HG03565 (cell line): ENCODE measurements around the gene ELP4.

ENCODE experiments used
- ATAC-seq: cut with Tn5 transposase; IDR thresholded peaks from one replicate; pipeline ENCODE4 v1.9.1; 2021; ENCODE audit warnings: mild to moderate bottlenecking, moderate library complexity; ENCODE audit not compliant: unreplicated experiment

The ELP4 gene

DNA sequence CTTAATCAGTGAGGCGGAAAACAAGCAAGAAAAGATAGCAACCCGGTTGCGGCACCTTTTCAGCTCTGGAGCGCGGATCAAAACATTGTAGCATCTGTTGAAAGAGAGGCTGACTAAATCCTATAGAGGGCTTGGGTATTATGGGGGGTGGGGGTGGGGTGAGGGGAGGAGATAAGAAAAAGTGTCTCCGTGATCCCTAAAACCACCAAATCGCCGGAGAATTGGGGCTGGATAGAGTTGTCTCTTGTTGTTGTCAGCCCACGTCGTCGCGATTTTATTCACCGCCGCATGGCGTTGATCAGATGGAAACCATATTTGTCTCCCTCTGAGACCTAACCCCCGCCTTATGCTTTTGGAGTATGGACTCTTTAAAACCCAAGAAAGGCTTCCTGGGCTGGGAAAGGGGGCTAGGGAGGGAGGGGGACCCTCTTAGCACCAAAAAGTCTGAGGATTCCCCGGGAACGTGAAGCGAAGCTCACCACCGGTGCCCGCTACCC is 288.5 kb downstream of the ELP4 start:
- no peak for ATAC-seq

DNA sequence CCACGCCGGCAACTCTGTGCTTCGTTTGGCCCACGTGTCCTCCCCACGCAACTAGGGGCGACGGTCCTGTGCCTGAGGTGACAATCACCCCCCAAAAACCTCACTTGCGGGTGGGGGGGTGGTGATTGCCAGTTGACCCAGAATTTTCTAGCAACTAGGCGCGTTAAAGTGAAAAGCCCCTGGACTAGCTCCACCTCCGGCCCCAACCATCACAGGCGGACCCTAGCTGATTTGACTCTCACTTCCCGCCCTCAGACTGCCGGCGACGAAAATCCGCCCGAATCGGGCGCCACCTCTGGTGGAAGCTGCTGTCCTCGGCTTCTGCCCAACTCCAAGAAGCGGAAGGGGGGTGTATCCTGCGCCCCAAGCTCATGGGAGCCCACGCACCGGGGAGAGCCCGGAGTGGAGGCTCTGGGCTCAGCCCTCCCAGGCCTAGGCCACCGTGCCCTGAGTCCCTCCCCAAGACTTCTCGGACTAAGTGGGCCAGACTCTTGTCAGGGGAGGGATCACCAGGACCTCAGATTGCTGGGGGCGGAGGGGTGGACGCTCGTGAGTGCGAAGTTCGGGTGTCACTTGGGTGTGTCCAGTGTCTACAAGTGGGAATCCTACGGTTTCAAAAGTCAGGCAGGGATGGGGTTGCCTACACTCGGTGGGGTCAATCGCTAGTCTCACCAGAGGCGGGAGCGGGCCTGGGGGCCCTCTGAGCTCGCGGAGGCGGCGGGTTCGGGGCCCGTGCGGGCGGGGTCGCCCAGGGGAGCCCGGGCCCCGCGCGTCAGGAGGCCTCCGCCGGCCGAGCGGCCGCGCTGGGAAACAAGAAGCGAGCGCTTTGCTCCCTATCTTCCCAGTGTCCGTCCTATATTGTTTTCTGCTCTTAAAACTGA is 289.2 kb downstream of the ELP4 start:
- ATAC-seq: no peak

DNA sequence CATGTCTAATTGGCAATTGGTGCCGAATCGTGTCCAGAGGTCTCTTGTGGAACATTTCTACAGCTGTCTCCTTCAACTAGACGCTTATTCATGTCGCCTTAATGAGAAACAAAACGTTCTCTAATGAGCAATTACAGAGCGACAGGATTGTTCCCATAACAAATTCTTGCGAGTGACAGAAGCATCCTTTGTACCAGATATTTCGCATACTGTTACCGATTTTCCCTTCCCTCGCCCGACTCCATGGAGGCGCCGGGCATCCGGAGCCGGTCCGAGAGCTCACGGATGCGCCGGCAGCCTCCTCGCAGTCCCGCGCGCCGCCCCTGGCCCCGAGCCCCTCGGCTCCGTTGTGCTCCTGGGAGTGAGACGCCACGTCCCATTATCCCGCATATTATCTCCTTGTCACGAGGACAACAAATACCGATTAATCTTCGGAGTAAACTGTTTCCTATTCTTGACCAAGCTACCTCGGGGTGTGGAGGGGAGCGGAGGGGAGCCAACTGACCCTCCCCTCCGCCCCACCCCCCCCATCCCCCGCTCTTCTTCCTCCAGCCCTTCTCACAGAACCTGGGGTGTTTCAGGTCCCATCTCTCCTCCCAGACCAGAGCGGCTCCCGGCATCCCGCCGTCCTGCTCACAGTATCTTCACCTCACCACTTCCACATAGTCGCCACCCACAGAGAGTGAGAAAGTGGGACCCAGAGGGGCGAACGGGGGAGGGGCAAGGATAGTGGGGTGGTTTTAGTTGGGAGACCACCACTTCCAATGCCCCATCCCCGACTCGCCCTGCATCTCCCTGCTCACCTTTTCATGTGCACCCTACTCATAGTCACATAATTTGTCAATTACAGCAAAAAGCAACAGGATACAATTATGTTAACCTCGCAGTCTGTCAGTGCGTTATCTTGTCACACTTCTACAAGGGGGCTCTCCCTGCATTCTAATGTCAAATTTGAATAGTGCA is 290.1 kb downstream of the ELP4 start:
- no peak for ATAC-seq

DNA sequence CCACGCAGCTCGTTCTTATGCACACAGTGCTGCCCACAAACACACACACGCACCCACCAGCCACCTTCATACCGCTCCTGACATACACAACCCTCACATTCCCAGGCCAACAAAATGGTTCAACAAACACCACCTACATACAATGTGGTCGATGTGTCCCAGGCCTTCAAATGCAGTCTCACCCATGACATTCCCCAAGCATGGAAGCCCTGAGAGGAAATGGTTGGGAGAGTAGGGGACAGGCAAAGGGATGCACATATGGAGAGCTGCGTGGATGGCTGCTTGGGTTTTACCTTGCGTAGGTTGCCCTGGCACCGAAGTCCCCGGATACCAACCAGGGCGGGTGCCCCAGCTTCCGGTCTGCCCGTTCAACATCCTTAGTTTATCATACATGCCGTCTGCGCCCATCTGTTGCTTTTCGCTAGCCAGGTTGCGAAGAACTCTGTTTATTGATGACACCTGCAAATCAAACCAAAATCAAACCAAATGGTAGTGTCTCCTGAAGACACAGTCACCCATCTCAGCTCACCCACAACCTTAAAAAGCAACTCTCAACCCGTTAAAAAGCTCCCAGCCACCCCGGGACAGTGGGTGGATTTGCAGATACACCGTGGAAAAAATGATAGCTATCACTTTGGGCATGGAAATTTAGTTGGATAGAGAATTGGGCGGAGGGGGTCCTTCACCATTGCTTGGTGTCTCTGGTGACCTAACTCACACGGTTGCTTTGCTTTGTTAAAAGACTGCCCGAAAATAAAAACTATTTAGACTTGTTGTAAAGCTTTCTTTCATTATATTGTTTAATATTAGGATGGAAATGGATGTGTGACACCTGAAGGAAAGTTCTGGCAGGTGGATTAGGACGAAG is 291.1 kb downstream of the ELP4 start:
- ATAC-seq: no peak

DNA sequence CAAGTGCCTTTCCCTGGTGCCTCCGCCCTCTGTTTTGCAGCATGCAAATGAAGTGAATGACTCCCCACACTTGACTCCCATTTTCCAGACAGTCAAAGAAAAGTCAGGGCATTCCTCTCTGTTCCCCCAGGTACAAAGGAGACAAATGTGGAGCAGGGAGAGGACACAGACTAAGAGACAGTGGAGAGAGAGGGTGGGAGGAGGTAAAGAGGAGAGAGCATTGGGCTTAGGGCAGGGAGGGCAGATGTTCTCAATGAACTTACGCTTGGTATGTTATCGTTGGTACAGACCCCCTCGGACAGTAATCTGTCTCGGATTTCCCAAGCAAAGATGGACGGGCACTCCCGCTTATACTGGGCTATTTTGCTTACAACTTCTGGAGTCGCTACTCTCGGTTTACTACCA is 291.7 kb downstream of the ELP4 start:
- no peak for ATAC-seq

DNA sequence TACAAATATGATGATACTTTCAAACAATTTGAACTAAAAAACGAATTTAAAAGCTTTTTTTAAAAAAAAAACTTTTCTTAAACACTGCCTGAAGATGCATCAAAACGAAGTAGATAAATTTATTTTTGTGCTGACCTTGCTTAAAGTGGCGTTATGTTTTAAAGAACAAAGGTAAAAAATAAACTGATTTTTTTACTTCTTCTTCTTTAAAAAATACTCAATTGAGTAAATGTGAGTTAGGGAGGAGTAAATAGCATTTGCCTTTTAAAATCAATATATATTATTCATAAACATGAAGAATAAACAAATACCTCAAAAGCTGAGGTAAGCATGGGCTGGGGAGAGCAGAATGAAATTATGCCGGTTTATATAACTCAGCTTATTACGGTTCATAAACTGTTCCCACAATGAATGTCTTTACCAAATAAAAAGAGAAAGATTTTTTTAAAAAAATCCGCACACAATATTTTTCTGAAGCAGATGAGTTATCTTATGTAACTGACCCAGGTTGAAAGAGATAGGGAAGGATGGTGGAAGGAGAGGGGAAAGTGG is 292.5 kb downstream of the ELP4 start:
- no peak for ATAC-seq

DNA sequence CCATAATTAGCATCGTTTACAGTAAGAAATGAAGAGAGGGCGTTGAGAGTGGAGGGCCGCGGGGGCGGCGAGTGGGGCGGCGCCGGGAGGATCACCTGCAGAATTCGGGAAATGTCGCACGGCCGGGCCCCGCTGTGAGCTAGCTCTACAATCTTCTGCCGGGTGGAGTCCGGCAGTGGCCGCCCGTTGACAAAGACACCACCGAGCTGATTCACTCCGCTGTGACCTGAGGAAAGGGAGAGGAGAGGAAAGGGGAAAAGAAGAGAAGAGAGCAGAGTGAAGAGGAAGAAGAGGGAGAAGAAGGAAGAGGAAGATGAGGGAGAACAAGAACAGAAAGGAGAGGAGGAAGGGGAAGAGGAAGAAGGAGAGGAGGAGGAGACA is 293.0 kb downstream of the ELP4 start:
- ATAC-seq: no peak

DNA sequence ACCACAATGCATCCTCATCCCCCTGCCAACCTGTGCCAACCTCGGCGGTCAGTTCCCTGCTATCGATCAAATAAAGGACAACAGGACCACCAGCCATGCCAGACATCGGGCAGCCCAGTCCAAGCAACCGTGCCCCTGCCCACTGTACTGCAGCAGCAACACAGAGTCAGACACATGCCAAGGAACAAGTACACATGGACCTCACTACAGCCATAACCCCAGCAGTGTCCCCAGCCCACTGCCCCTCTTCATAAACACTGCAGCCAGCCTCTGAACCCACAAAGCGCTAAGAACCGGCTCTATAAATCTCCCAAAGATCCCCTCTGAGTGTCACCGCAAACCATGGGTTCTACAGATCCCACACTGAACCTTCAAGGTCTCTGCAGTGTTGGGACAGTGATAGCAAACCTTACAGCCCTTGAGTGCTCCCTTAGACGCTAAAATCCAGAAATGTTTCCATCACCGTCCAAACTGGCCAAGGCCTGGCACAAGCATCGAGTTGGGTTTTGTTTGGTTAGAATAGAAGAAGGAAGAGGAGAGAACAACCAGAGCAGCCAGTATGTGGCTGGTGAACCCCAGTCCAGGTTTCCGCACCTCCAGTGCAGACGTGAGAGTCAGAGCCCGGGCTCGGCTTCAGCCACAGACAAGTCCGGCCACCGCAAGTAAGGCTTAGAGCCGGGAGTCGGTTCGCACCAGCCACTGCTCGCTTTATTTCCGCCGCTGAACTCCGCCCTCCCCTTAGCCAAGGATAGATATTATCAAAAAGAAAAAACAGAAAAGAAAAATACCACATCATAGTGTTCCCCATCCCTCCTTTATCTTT is 293.6 kb downstream of the ELP4 start:
- no peak for ATAC-seq

DNA sequence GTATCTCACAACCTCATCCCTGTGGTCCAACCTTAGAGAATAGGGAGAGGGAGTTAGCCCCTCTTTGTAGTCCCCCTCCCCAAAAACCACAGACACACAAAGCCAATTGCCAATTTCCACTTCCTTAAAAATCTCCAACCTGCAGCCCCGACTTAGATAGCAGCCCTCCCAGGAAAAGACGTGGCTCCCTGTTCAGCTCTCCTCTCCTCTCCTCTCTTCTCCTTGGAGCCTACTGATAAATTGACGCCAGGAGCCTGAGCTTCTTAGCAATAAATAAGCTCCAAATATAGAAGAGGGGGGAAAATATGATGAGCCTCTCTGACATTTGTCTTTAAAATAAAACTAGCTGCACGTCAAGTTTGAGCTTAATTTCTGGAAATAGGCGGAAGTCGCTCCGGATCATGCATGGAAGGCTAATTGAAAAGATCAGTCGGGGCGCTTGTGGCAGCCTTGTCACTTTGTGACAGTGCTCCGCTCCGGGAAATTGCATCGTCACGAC is 294.3 kb downstream of the ELP4 start:
- no peak for ATAC-seq

DNA sequence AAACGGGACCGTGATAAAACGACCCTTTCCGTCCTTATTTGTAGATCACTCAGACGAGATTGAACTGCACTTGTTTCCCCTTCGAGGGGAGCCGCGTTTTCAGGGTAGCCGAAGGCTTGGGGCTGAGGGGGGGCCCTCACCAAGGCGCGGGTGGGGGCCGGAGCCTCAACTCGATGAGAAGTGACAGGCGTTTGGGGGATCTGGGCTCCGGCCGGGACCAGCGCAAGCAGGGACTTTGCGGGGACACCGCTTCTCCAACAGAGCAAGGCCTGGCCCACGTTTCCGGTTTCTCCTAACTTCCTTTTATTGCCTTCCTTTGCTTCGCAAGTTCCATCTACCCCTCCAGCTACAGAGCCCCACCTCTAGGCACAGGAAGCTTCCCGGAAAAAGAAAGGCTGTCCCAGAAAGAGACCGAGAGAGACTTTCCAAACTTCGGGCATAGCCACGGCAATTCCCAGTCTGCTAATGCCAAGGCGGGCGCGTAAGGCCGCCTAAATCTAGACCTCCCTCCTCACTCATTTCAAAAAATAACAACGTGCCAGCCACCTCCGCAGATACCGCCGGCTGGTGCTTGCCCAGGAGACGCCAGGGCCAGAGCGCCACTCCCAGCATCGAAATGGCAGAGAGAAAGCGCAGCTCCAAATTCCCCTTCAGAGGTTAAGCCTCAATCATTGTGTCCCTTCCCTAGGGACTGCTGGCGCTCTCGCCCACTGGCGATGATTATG is 294.9 kb downstream of the ELP4 start:
- no peak for ATAC-seq

DNA sequence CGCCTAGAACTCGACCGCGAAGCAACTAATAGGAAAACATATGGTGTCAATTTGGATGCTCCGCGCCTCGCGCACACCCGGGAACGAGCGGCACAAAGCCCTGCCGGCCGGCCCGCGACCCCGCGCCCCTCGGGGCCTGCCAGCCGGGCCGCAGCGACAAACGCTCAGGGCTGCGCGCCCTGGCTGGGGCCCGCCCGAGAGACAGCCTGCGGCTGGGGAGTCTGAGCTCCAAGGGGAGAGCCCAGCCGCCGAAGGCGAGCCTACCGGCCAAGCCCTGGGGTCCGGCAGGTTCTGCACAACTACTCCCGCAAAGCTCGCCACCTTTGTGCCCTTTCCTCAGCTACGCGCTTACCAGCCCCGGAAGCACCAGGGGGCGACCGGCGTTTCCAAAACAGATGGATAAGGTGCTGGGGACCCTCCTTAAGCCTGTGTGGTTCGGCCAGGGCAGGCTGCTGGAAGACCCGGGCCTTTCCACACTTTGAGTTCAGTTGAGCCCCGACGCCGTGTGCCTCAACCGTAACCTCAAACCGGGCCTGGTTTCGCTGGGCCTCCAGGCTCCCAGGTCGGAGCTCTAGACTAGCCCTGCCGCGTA is 295.6 kb downstream of the ELP4 start:
- ATAC-seq: no peak

DNA sequence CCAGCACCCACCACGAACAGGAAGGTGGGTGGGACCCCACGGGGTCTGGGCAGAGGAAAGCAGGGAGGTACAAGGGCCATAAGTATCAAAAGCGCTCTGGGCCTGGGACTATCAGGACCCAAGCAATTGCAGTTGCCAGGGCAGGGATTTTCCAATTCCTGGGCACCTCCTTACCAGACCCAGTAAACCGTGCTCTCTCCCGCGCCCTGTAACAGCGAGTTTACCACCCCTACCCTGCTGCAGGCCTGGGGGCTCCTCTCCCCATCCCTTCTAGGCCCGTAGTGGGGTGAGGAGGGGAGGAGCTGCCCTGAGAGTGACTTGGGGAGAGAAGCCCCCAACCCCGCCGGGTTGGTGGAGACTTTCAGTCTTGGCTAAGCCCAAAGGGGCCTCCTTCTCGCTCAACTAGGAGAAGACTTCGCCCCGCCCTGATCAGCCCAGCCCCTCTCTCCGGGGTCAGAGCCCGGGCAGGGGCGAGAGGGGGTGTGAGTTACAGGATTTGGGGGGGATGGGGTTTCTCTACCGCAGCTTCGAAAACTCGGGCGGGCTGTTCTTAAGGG is 296.1 kb downstream of the ELP4 start:
- ATAC-seq: no peak

DNA sequence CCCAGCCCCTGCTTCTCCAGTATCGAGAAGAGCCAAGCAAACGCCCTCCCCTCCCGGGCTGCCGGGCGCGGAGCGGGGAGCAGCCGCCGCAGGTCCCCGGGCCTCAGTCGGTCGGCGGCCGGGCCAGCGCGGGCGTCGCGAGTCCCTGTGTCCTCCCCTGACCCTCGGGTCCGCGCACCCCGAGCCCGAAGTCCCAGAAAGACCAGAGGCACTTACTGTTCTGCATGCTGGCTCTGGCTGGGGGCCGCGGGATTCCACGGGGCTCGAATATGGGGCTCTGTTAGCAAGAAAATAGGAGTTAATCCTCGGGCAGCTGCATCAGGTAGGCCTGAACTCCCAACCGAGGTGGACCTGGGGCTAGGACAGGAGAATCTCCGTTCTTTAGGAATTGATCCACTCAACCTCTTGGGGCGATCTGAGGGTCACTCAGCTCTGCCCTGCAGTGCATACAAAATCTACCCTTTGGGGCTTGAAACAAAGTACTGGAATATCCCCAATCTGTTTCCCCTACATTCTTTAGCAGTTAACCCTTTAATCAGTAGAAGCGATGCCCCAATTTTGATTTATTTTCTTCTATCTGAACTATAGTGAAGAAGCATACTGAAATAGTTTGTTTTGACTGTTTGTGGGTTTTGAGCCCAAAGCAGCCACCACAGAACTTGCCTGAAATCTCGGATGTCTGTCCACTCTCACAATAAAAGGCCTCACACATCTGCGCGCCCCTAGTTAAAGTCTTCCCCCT is 296.8 kb downstream of the ELP4 start:
- ATAC-seq: no peak

DNA sequence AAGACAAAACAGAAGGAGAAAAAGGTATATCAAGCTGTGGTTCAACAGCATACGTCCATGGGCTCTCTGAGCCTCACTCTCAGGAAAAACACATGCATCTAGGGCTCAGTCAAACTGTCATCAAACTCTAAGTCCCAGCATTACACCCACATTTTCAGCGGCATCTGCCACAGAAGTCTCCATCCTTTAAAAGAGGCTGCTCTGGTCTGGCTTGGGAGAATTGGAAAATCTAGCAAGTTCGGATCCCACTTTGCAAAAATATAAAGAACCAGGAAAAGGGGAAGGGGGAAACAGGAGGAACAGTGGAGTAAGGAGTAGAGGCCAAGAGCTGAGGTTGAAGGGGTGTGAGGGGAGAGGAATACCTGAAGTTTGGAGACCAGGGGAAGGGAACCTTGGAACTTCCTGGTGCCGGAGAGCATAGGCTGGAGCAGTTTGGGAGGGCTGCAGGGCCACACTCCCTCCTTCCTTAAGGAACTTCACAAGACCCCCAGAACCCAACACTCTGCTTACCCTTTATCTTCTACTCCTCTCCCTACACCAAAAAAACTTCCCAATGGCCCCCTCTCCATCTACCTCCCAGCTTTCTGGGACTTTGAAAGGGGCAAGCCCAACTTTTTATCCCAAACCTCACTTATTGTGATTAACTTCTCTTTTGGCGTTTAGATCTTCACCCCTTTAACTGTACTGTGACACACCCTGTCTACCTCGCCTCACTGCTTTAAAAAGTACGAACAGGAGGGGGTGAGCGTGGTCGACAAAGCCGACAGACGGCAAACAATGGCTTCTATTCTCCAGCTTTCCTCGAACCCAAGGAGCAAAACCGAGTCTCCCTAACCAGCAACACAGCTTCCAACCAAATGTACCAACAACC is 297.6 kb downstream of the ELP4 start:
- ATAC-seq: no peak

DNA sequence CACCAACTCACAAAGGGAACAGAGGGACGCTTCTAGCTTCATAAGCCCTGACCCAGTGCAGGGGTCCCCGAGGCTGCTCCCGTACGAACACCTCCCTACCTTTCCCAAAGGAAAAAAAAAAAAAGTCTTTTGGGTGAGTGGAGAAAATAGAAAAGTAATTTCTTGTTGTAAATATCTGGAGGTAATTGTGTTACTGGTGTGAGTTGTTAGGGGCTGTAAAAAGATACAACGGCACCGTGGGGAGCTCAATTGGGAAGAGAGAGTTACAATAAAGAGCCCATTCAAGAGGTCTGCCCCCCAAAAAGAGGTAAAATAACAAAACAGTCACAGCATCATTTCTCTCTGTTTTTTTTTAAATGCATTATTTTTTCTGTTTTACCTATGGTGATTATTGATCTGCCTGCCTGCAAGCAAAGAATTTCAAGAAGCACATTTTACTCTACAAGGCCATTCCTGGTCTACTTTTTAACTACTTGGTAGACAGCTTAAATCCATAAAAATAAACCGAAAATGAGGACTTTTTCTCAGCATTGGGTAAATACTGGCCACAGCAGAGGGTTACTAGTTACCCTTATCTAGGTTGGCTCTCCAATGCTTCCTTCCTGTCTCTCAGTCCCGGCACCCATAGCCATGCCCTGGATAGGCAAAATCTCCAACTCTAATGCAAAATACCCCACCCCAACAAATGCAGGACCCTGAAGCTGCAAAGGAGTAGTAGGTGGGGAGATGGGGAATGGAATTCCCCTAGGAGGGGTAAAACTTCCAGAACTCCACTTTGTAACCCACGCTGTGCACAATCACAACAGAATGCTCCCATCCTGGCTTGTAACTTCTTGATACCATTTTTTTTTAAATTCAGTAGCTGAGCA is 298.5 kb downstream of the ELP4 start:
- ATAC-seq: no peak
